Stimulated activated CD4-positive, alpha-beta T cell treated with anti-CD3 and anti-CD28 coated beads, TNF-alpha, amount 100 ng/mL, for 48 hours (primary cell): ENCODE measurements around the gene RHOXF1.
"Not testable (repeated sequence)": the region's sequence is repeated elsewhere in the genome, so short reads cannot be mapped to it uniquely, and the experiment has no call there.

ENCODE experiments used
- DNase-seq, 3 donors: peaks; one replicate each; pipeline ENCODE4 v3.0.0-alpha.2; 2020; ENCODE audit warnings: low read depth in 3 of 3

The RHOXF1 gene

GRCh38 chrX:120115438-120115963 lies at the start of gene RHOXF1:
Gene RHOXF1 (minus strand): TSS chrX:120115913. CDS start chrX:120115862, 51 bp downstream.
- no peak for DNase-seq

GRCh38 chrX:120159086-120159485 lies 43.4 kb upstream of the RHOXF1 start:
- not testable (repeated sequence) for DNase-seq

- not testable (repeated sequence) for DNase-seq
Measured at GRCh38 chrX:120158313-120158712, 42.6 kb upstream of the RHOXF1 start, which contains the start of gene RHOXF2. Gene RHOXF2 (plus strand): TSS chrX:120158613. CDS start chrX:120158751, 138 bp downstream.

- not testable (repeated sequence) for DNase-seq
Measured at GRCh38 chrX:120150109-120150744, 34.5 kb upstream of the RHOXF1 start.

GRCh38 chrX:120147537-120147936 lies 31.8 kb upstream of the RHOXF1 start:
- DNase-seq: no peak

- DNase-seq: not testable (repeated sequence)
Measured at GRCh38 chrX:120146323-120146722, 30.6 kb upstream of the RHOXF1 start.

GRCh38 chrX:120145295-120145925 lies 29.7 kb upstream of the RHOXF1 start:
- DNase-seq: no peak

- no peak for DNase-seq
Measured at GRCh38 chrX:120144178-120144844, 28.6 kb upstream of the RHOXF1 start.

- no peak for DNase-seq
Measured at GRCh38 chrX:120140293-120140981, 24.7 kb upstream of the RHOXF1 start.

GRCh38 chrX:120137439-120137838 lies 21.7 kb upstream of the RHOXF1 start:
- DNase-seq: no peak

- no peak for DNase-seq
Measured at GRCh38 chrX:120136840-120137239, 21.1 kb upstream of the RHOXF1 start.

- no peak for DNase-seq
Measured at GRCh38 chrX:120136128-120136527, 20.4 kb upstream of the RHOXF1 start.

- not testable (repeated sequence) for DNase-seq
Measured at GRCh38 chrX:120128306-120128846, 12.7 kb upstream of the RHOXF1 start.

GRCh38 chrX:120125444-120125843 lies 9.7 kb upstream of the RHOXF1 start:
- no peak for DNase-seq

GRCh38 chrX:120120223-120120622 lies 4.5 kb upstream of the RHOXF1 start:
- no peak for DNase-seq

GRCh38 chrX:120111611-120112010 lies 4.1 kb downstream of the RHOXF1 start:
- DNase-seq: no peak

GRCh38 chrX:120109378-120109777 lies 6.3 kb downstream of the RHOXF1 start:
- no peak for DNase-seq

- not testable (repeated sequence) for DNase-seq
Measured at GRCh38 chrX:120104707-120105106, 11.0 kb downstream of the RHOXF1 start.

GRCh38 chrX:120101057-120101456 lies 14.7 kb downstream of the RHOXF1 start:
- not testable (repeated sequence) for DNase-seq

GRCh38 chrX:120090208-120090607 lies 25.5 kb downstream of the RHOXF1 start:
- no peak for DNase-seq

GRCh38 chrX:120087289-120088017 lies 28.3 kb downstream of the RHOXF1 start:
- no peak for DNase-seq
